ENCODE measurements around the gene ARAP3.
A peak's percentile ranks its signal among the peaks of the same experiment; 100 is the strongest.
"Not testable (repeated sequence)": the region's sequence is repeated elsewhere in the genome, so short reads cannot be mapped to it uniquely, and the experiment has no call there.

Gene ARAP3

GRCh38 chr5:141615991-141616720, 65.9 kb downstream of the ARAP3 start:
- no peak for TF ChIP-seq POLR2A (IDR thresholded peaks at IDR 0.05; ENCODE audit: low read depth, low read length)
- no peak for DNase-seq (ENCODE audit: insufficient read length, low spot score)
- FAIRE-seq: no peak

- no peak for FAIRE-seq
- TF ChIP-seq POLR2A (IDR thresholded peaks at IDR 0.05; ENCODE audit: low read depth, low read length): no peak
- DNase-seq (ENCODE audit: insufficient read length, low spot score): no peak
These were observed 68.7 kb downstream of the ARAP3 start for GRCh38 chr5:141613344-141613743.

- DNase-seq (ENCODE audit: insufficient read length, low spot score) (no peak), FAIRE-seq (no peak)
- no peak for TF ChIP-seq POLR2A (IDR thresholded peaks at IDR 0.05; ENCODE audit: low read depth, low read length)
These were observed 70.7 kb downstream of the ARAP3 start for GRCh38 chr5:141611289-141611688.

GRCh38 chr5:141609921-141610320, 72.1 kb downstream of the ARAP3 start:
- not testable (repeated sequence) for FAIRE-seq

GRCh38 chr5:141609044-141609443, 73.0 kb downstream of the ARAP3 start:
- DNase-seq (ENCODE audit: insufficient read length, low spot score) (no peak), FAIRE-seq (no peak)
- TF ChIP-seq POLR2A (IDR thresholded peaks at IDR 0.05; ENCODE audit: low read depth, low read length): no peak

More at GRCh38 chr5:141609921-141610320, 72.1 kb downstream of the ARAP3 start:
- DNase-seq (ENCODE audit: insufficient read length, low spot score): not testable (repeated sequence)

- no peak for FAIRE-seq
- no peak for TF ChIP-seq POLR2A (IDR thresholded peaks at IDR 0.05; ENCODE audit: low read depth, low read length)
These were observed 73.5 kb downstream of the ARAP3 start for GRCh38 chr5:141608557-141608956.

GRCh38 chr5:141608046-141608445, 74.0 kb downstream of the ARAP3 start:
- no peak for FAIRE-seq
- no peak for DNase-seq (ENCODE audit: insufficient read length, low spot score)
- no peak for TF ChIP-seq POLR2A (IDR thresholded peaks at IDR 0.05; ENCODE audit: low read depth, low read length)

More at GRCh38 chr5:141608557-141608956, 73.5 kb downstream of the ARAP3 start:
- DNase-seq (ENCODE audit: insufficient read length, low spot score): no peak

GRCh38 chr5:141605523-141606277, 76.3 kb downstream of the ARAP3 start:
- DNase-seq (ENCODE audit: insufficient read length, low spot score): no peak
- FAIRE-seq: no peak

GRCh38 chr5:141603923-141604717, 77.9 kb downstream of the ARAP3 start:
- DNase-seq (ENCODE audit: insufficient read length, low spot score): peak; percentile 63
- peak; percentile 99 for FAIRE-seq
- TF ChIP-seq POLR2A (IDR thresholded peaks at IDR 0.05; ENCODE audit: low read depth, low read length): no peak

More at GRCh38 chr5:141605523-141606277, 76.3 kb downstream of the ARAP3 start:
- no peak for TF ChIP-seq POLR2A (IDR thresholded peaks at IDR 0.05; ENCODE audit: low read depth, low read length)
